ENCODE data around the gene ACSL1.

Gene ACSL1

DNA sequence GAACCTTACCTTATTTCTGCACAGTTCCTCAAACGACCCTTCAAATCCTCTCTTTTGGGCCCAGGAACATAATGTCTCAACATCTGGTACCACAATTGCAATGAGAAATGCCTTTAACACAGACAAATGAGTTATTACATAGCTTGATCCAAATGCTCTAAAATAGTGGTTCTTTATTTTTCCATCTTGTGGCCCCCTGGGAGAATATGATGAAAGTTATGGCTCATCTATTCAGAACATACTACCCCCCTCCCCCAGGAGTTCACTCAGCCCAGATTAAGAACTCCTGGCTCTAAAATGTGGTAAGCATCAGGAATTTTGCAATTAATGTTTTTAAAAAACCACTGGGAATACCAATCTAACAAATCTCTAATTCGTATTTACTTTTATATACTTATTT lies 68.0 kb downstream of the ACSL1 start:
- H3K36me3 ChIP-seq (ENCODE audit: control insufficient read depth, insufficient read depth, low read length), result no peaks in the 10 kb centered on the region
- H2AK5ac ChIP-seq (ENCODE audit: low read length), result no peak overlapping the region
- no peak overlapping the region for H3K27ac ChIP-seq (ENCODE audit: low read depth, low read length)
- no CpG with 5 or more reads among the region's 2 CpGs for WGBS (ENCODE audit: extremely low coverage, insufficient coverage, low lambda C conversion rate)
- no peak overlapping the region for H3K4me2 ChIP-seq (ENCODE audit: low read length)
- no peak for DNase-seq
- H2BK15ac ChIP-seq (replicated peaks; ENCODE audit: low read depth), result no peak overlapping the region
- H3K4ac ChIP-seq (ENCODE audit: low read depth, low read length), result no peak overlapping the region
- no peak overlapping the region for H2BK5ac ChIP-seq (ENCODE audit: low read length)
- no peak overlapping the region for H3K18ac ChIP-seq (ENCODE audit: low read length)
- H3K79me1 ChIP-seq (ENCODE audit: low read length), result no peaks in the 10 kb centered on the region
- no peaks in the 10 kb centered on the region for H3K79me2 ChIP-seq (ENCODE audit: control insufficient read depth, insufficient read depth, low read length)
- H4K8ac ChIP-seq (ENCODE audit: low read depth, low read length), result no peak overlapping the region
- H3K27me3 ChIP-seq (ENCODE audit: insufficient read depth, low read length, poor library complexity), result no peaks in the 10 kb centered on the region
- H3K23ac ChIP-seq (ENCODE audit: low read length), result no peak overlapping the region
- no peak overlapping the region for H3K9ac ChIP-seq (ENCODE audit: low read length)
- no peak overlapping the region for H4K5ac ChIP-seq (ENCODE audit: low read length)
- H3K4me1 ChIP-seq (ENCODE audit: control insufficient read depth, low read depth, low read length), result no peaks in the 10 kb centered on the region
- no peak overlapping the region for H3K56ac ChIP-seq (ENCODE audit: low read length)
- no peak overlapping the region for H2BK120ac ChIP-seq (ENCODE audit: low read depth, low read length)
- H3K4me3 ChIP-seq (ENCODE audit: low read length), result no peak overlapping the region

DNA sequence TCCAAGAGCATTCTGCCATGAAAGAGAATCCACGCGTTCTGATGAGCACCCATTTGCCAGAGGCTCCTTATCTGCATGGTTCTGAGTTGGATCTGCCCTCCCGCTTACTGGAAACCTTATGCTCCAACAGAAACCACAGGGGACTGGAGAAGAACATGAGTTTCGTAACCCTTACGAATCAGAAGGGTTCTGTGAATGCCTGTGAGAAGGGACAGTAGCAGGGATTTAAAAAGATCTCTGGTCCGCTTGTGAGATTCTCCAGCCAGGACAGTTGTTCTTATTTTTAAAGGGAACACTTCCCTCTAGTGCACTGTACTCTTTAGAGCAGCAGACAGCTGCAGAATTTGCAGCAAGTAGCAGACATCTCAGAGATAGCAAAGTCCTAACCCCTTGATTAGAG lies 69.4 kb downstream of the ACSL1 start:
- no peak overlapping the region for H2BK5ac ChIP-seq (ENCODE audit: low read length)
- no peak overlapping the region for H3K23ac ChIP-seq (ENCODE audit: low read length)
- H3K27me3 ChIP-seq (ENCODE audit: insufficient read depth, low read length, poor library complexity), result no peaks in the 10 kb centered on the region
- no peaks in the 10 kb centered on the region for H3K4me1 ChIP-seq (ENCODE audit: control insufficient read depth, low read depth, low read length)
- H3K36me3 ChIP-seq (ENCODE audit: control insufficient read depth, insufficient read depth, low read length), result no peaks in the 10 kb centered on the region
- no peak overlapping the region for H3K4me3 ChIP-seq (ENCODE audit: low read length)
- no peak overlapping the region for H2BK15ac ChIP-seq (replicated peaks; ENCODE audit: low read depth)
- no peak overlapping the region for H3K4ac ChIP-seq (ENCODE audit: low read depth, low read length)
- no peak overlapping the region for H3K9ac ChIP-seq (ENCODE audit: low read length)
- no CpG with 5 or more reads among the region's 6 CpGs for whole genome bisulfite sequencing (ENCODE audit: extremely low coverage, insufficient coverage, low lambda C conversion rate)
- no peak overlapping the region for H4K5ac ChIP-seq (ENCODE audit: low read length)
- H2BK120ac ChIP-seq (ENCODE audit: low read depth, low read length), result no peak overlapping the region
- H3K27ac ChIP-seq (ENCODE audit: low read depth, low read length), result no peak overlapping the region
- H3K18ac ChIP-seq (ENCODE audit: low read length), result no peak overlapping the region
- no peak overlapping the region for H3K4me2 ChIP-seq (ENCODE audit: low read length)
- no peaks in the 10 kb centered on the region for H3K79me2 ChIP-seq (ENCODE audit: control insufficient read depth, insufficient read depth, low read length)
- H2AK5ac ChIP-seq (ENCODE audit: low read length), result no peak overlapping the region
- H4K8ac ChIP-seq (ENCODE audit: low read depth, low read length), result no peak overlapping the region
- DNase-seq, result no peak
- no peak overlapping the region for H3K56ac ChIP-seq (ENCODE audit: low read length)
- H3K79me1 ChIP-seq (ENCODE audit: low read length), result no peaks in the 10 kb centered on the region

DNA sequence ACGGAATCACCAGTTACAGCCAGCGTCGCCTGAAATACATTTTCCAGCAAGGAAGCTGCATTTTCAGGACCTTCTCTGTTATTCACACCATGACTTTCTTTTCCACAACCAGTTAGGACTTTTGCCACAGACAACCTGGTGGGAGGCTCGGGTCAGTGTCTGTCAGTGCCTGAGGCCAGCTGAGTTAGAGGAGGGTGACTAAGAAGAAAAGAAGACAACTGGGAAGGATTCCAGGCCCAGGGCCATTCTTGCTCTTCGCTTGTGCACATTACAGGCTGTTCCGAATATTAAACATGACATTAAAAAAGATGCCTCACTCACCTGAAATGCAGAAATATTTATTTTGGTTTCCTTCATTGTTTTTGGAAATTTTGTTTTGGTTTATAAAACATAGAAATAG lies 70.5 kb downstream of the ACSL1 start:
- H3K9ac ChIP-seq (ENCODE audit: low read length), result no peak overlapping the region
- H3K4ac ChIP-seq (ENCODE audit: low read depth, low read length), result no peak overlapping the region
- no peak overlapping the region for H2BK5ac ChIP-seq (ENCODE audit: low read length)
- no peak overlapping the region for H3K4me3 ChIP-seq (ENCODE audit: low read length)
- H3K18ac ChIP-seq (ENCODE audit: low read length), result no peak overlapping the region
- no peaks in the 10 kb centered on the region for H3K79me2 ChIP-seq (ENCODE audit: control insufficient read depth, insufficient read depth, low read length)
- no peak overlapping the region for H2BK15ac ChIP-seq (replicated peaks; ENCODE audit: low read depth)
- H2BK120ac ChIP-seq (ENCODE audit: low read depth, low read length), result no peak overlapping the region
- H3K27ac ChIP-seq (ENCODE audit: low read depth, low read length), result no peak overlapping the region
- no peak overlapping the region for H2AK5ac ChIP-seq (ENCODE audit: low read length)
- no peaks in the 10 kb centered on the region for H3K4me1 ChIP-seq (ENCODE audit: control insufficient read depth, low read depth, low read length)
- DNase-seq, result no peak
- no CpG with 5 or more reads among the region's 6 CpGs for WGBS (ENCODE audit: extremely low coverage, insufficient coverage, low lambda C conversion rate)
- no peak overlapping the region for H3K4me2 ChIP-seq (ENCODE audit: low read length)
- no peak overlapping the region for H3K23ac ChIP-seq (ENCODE audit: low read length)
- H4K5ac ChIP-seq (ENCODE audit: low read length), result no peak overlapping the region
- H3K27me3 ChIP-seq (ENCODE audit: insufficient read depth, low read length, poor library complexity), result no peaks in the 10 kb centered on the region
- H3K79me1 ChIP-seq (ENCODE audit: low read length), result no peaks in the 10 kb centered on the region
- no peak overlapping the region for H3K56ac ChIP-seq (ENCODE audit: low read length)
- no peak overlapping the region for H4K8ac ChIP-seq (ENCODE audit: low read depth, low read length)
- H3K36me3 ChIP-seq (ENCODE audit: control insufficient read depth, insufficient read depth, low read length), result no peaks in the 10 kb centered on the region

DNA sequence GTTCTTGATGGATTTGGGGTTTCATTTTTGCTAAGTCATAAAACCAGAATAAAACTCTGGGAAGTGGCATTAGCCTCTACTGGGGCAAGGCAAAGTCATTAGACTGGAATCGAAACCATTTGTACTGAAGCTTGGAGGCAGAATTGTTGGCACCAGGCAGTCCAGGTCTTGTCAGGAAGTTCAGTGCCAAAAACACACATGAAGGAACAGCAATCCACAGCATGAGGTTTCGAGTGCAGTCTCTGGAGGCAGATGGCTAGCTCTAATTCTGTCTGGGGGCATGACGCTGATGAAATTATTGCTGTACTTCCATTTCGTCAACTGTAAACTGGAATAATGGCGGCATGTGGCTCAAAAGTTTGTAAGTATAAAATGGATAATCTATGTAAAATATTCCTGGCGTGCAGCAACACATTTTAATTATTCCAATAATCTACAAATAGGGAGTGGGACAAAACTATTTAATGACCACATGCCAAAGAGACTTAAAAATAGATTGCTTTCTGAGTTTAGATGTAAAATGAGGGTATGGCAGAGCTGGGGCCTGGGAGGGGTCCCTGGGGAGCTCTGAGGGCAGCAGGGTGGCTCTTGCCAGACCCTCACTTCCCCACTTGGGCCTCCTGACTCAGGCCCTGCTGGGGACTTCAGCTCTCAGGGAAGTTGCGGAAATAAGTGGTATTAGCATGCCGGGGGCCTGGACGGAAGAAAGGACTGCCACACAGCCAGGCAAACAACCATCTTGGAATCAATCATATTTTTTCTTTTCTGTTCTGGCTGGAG lies 73.1 kb downstream of the ACSL1 start:
- Histone ChIP-seq H3K4me1 (ENCODE audit: control insufficient read depth, low read depth, low read length) (no peaks in the 10 kb centered on the region), H3K79me2 (ENCODE audit: control insufficient read depth, insufficient read depth, low read length) (no peaks in the 10 kb centered on the region), H3K18ac (ENCODE audit: low read length) (no peak overlapping the region), H2BK120ac (ENCODE audit: low read depth, low read length) (no peak overlapping the region), H2BK15ac (replicated peaks; ENCODE audit: low read depth) (no peak overlapping the region), H2BK5ac (ENCODE audit: low read length) (no peak overlapping the region), H3K4me3 (ENCODE audit: low read length) (no peak overlapping the region), H3K27ac (ENCODE audit: low read depth, low read length) (no peak overlapping the region), H3K27me3 (ENCODE audit: insufficient read depth, low read length, poor library complexity) (no peaks in the 10 kb centered on the region), H2AK5ac (ENCODE audit: low read length) (no peak overlapping the region), H4K8ac (ENCODE audit: low read depth, low read length) (no peak overlapping the region), H3K4me2 (ENCODE audit: low read length) (no peak overlapping the region), H3K4ac (ENCODE audit: low read depth, low read length) (no peak overlapping the region), H3K36me3 (ENCODE audit: control insufficient read depth, insufficient read depth, low read length) (no peaks in the 10 kb centered on the region), H4K5ac (ENCODE audit: low read length) (no peak overlapping the region), H3K79me1 (ENCODE audit: low read length) (no peaks in the 10 kb centered on the region), H3K56ac (ENCODE audit: low read length) (no peak overlapping the region), H3K9ac (ENCODE audit: low read length) (no peak overlapping the region), H3K23ac (ENCODE audit: low read length) (no peak overlapping the region)
- no CpG with 5 or more reads among the region's 9 CpGs for WGBS (ENCODE audit: extremely low coverage, insufficient coverage, low lambda C conversion rate)
- no peak for DNase-seq

DNA sequence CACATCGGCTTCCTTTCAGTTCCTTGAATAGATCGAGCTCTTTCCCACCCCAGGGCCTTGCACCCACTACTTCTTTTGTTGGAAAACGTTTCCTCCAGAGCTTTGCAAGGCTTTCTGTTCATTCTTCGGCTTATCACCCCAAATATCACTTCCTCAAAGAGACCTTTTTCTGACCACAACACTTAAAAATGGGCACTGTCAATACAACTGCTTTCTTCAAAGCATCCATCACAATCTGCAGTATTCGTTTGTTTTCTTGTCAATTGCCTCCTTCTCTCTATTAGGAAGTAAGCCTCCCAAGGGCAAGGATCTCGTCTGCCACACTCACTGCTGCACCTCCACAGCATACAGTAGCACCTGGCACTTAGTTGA lies 74.2 kb downstream of the ACSL1 start:
- Histone ChIP-seq H3K4me3 (ENCODE audit: low read length) (no peak overlapping the region), H3K18ac (ENCODE audit: low read length) (no peak overlapping the region), H2BK15ac (replicated peaks; ENCODE audit: low read depth) (no peak overlapping the region), H3K4me2 (ENCODE audit: low read length) (no peak overlapping the region), H3K56ac (ENCODE audit: low read length) (no peak overlapping the region), H2BK5ac (ENCODE audit: low read length) (no peak overlapping the region), H2AK5ac (ENCODE audit: low read length) (no peak overlapping the region), H3K4me1 (ENCODE audit: control insufficient read depth, low read depth, low read length) (peaks cover under 1% of the 10 kb centered on the region), H4K8ac (ENCODE audit: low read depth, low read length) (no peak overlapping the region), H3K9ac (ENCODE audit: low read length) (no peak overlapping the region), H3K79me1 (ENCODE audit: low read length) (no peaks in the 10 kb centered on the region), H2BK120ac (ENCODE audit: low read depth, low read length) (no peak overlapping the region), H3K27me3 (ENCODE audit: insufficient read depth, low read length, poor library complexity) (no peaks in the 10 kb centered on the region), H4K5ac (ENCODE audit: low read length) (no peak overlapping the region), H3K79me2 (ENCODE audit: control insufficient read depth, insufficient read depth, low read length) (no peaks in the 10 kb centered on the region), H3K36me3 (ENCODE audit: control insufficient read depth, insufficient read depth, low read length) (no peaks in the 10 kb centered on the region), H3K4ac (ENCODE audit: low read depth, low read length) (no peak overlapping the region), H3K23ac (ENCODE audit: low read length) (no peak overlapping the region), H3K27ac (ENCODE audit: low read depth, low read length) (no peak overlapping the region)
- WGBS (ENCODE audit: extremely low coverage, insufficient coverage, low lambda C conversion rate), result no CpG with 5 or more reads among the region's 6 CpGs
- no peak for DNase-seq

All from mesendoderm (in vitro differentiated cells).